ENCODE results near the gene BCL6.
"Not testable (repeated sequence)": the region's sequence is repeated elsewhere in the genome, so short reads cannot be mapped to it uniquely, and the experiment has no call there.

BCL6 gene

GRCh38 chr3:187709155-187709554 is 36.1 kb downstream of the BCL6 start:
- no peak for FAIRE-seq

DNA sequence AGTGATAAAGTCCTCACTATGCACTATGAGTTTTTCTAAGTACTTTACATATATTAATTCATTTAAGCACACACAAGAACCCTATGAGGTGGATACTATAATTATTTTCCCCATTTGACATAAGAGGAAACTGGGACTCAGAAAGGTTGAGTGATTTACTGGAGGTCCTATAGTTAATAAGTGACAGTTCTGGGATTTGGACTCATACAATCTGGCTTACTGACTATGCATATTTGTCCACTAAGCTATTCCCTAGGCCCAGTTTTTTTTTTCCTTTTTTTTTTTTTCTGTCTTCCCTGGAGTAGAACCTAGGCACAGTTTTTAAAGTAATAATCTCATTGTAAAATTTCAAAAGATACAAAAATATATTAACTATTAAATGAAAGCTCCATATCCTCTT is 36.6 kb downstream of the BCL6 start:
- FAIRE-seq = no peak

GRCh38 chr3:187706971-187707370 is 38.3 kb downstream of the BCL6 start:
- no peak for FAIRE-seq

- FAIRE-seq = no peak
These were observed 40.1 kb downstream of the BCL6 start for GRCh38 chr3:187705164-187705563.

DNA sequence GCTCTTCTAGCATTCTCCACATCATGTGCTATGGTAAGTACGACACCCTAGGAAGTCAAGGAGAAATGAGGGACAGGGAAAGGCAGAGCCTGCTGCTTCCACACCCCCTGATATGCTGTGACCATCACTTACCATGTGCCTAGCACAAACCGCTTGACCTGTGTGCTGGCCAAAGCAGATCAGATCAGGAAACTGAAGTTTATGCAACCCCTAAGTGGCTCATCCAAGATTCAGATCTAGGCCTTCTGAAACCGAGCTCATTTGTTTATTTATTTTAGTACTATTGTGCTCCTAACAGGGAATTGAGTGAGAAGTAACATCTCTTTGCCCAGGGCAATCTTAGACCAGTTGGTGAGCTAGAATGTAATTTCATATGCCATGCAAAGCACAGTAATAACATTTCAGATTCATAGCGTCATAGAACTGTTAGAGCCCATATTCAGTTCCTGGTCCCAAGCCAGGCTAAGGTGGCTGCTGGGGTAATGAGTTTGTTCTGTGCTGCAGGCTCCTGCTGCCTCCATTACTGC is 42.7 kb downstream of the BCL6 start, which contains the start of gene RTP2:
Gene RTP2 (minus strand): TSS at position 51 of the 527 bp plus-strand sequence. CDS start 429 bp downstream, outside the sequence.
- FAIRE-seq = no peak

- no peak for FAIRE-seq
These were observed 45.0 kb downstream of the BCL6 start for GRCh38 chr3:187700249-187700648.

GRCh38 chr3:187698499-187699399 is 46.5 kb downstream of the BCL6 start:
- FAIRE-seq = no peak

GRCh38 chr3:187696021-187696420 is 49.2 kb downstream of the BCL6 start:
- no peak for FAIRE-seq

DNA sequence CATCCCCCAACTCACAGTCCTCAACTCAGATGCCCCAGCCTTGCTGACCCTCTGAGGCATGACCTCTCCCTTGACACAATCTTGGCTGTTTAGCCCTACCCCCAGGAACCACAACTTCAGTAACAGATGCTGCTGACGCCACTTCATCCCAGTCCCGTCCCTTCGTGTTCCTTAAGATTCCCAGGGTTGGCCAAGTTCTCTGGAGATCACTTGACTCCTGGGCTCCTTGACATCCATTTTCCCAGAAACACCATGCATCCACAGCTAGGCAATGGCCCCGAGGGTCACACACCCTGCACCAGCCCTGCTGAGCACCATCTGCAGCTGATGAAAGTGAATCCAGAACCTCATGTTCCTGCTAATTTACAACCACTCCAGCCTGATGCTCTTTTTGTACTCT is 49.8 kb downstream of the BCL6 start:
- no peak for FAIRE-seq

- FAIRE-seq = no peak
These were observed 50.5 kb downstream of the BCL6 start for GRCh38 chr3:187694801-187695200.

GRCh38 chr3:187693431-187693830 is 51.8 kb downstream of the BCL6 start:
- FAIRE-seq = no peak

DNA sequence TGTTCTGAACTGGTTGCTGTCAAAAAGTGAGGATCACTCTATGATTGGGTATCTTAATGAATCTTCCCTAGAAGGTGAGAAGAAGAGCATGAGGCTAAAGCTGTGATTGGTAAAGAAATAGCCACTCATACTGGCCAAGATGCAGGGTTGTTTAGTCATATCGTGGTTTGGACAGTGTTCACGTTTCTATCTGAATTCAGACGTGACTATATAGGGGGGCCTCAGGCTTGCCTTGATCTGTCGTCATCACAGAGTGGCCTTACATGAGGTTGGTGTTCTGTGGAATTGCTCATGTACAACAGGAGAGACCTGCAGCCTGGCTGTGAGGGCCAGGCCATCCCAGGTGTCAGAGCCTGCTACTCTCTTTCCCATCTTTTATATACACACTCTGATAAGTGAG is 55.3 kb downstream of the BCL6 start:
- FAIRE-seq = no peak

- no peak for FAIRE-seq
These were observed 58.5 kb downstream of the BCL6 start for GRCh38 chr3:187686621-187687273.

GRCh38 chr3:187685948-187686347 is 59.3 kb downstream of the BCL6 start:
- no peak for FAIRE-seq

DNA sequence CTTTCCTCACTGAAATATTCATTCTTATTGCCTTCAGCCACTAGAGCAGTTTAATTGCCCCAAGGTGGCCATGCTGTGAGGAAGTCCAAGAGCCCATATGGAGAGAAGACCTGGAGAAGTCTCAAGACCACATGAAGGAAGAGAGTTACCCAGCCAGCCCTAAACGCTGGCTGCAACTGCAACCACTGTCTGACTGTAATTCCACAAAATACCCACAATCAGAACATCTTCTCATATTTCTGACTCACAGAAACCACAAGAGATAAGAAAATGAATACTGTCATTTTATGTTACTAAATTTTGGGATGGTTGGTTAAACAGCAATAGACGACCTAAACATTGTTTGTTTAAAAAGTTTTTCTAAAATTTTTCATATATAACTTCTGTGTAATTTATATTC is 60.4 kb downstream of the BCL6 start:
- FAIRE-seq = no peak

DNA sequence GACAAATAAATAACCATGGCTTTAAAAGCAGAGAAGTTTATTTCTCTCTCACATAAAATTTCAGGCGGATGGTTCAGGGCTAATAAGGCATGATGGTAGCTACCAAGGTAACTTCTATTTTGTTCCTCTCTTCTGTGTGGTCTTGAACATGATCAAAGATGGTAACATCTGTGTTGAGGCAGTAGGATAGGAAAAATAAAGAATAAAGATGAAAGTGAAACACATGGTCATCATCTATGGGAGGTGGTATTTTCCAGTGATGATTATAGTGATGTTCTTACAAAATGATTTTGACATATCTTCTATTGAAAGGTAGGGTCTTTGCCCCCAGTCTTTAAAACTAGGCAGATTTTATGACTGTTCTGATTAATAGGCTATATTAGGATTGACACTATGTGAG is 60.8 kb downstream of the BCL6 start:
- FAIRE-seq = no peak

GRCh38 chr3:187681756-187682155 is 63.5 kb downstream of the BCL6 start:
- FAIRE-seq = not testable (repeated sequence)

- no peak for FAIRE-seq
These were observed 65.5 kb downstream of the BCL6 start for GRCh38 chr3:187679638-187680396.

- no peak for FAIRE-seq
These were observed 66.5 kb downstream of the BCL6 start for GRCh38 chr3:187678726-187679268.

GRCh38 chr3:187677604-187678003 is 67.7 kb downstream of the BCL6 start:
- FAIRE-seq = no peak

DNA sequence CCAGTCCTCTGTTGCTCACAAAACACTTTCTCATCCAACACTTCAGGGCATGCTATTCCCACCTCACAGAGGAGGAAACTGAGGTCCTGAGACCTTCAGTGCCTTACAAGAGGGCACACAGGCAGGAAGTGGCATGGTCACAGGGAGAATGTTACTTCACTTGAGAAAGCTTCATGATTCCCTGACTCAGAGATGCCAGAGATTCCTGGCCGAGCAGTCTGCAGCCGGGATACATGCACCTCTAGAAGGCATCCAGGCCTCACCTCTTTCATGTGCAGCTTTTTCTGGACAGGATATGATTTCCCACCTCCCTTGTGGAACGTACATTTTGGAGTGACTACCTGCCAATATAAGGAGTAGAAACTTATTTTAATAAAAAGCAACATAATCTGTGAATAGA is 72.3 kb downstream of the BCL6 start:
- FAIRE-seq = no peak

All from G401.6 (cell line).